Cardiac fibroblast (primary cell): ENCODE measurements around the gene APBA2.

Source experiments
- DNase-seq, 2 donors: peaks; one replicate each; pipeline versions ENCODE4 v3.0.0 to v3.0.0-alpha.2; 2010; ENCODE audit warnings: low read depth in 2 of 2
- H3K4me3 ChIP-seq, 2 donors: replicated peaks in 1 of 2; 1 replicate in 1 of 2; 2 replicates in 1 of 2; pipeline ENCODE4 v1.5.1; 2011; ENCODE audit warnings: low read depth in 2 of 2, low read length in 2 of 2, mild to moderate bottlenecking in 2 of 2, moderate library complexity in 1 of 2
- TF ChIP-seq, protein P1 (sequence below): IDR thresholded peaks from one replicate; pipeline ENCODE4 v1.5.1; 2011; ENCODE audit warnings: low read depth, mild to moderate bottlenecking, low read length, inconsistent platforms

The APBA2 gene

DNA sequence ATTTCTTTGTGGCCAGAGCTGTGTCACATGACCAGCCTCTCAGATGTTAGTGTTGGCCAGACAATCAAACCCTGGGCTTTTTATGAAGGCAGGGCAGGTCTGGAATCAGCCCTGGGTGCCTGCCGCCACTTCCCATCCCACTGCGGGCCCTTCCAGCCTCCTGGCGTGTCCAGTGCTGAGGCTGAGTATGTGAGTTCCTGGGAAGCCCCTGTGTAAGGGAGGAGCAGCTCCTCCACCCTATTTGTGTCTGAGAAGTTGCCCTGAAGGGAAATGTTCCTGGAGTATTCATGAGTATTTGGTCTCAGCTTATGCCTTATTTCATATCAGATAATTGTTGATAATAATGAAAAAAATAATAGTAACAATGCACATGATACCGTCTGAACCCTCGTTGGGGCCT is 193.7 kb downstream of the APBA2 start:
- TF ChIP-seq, protein P1, sequence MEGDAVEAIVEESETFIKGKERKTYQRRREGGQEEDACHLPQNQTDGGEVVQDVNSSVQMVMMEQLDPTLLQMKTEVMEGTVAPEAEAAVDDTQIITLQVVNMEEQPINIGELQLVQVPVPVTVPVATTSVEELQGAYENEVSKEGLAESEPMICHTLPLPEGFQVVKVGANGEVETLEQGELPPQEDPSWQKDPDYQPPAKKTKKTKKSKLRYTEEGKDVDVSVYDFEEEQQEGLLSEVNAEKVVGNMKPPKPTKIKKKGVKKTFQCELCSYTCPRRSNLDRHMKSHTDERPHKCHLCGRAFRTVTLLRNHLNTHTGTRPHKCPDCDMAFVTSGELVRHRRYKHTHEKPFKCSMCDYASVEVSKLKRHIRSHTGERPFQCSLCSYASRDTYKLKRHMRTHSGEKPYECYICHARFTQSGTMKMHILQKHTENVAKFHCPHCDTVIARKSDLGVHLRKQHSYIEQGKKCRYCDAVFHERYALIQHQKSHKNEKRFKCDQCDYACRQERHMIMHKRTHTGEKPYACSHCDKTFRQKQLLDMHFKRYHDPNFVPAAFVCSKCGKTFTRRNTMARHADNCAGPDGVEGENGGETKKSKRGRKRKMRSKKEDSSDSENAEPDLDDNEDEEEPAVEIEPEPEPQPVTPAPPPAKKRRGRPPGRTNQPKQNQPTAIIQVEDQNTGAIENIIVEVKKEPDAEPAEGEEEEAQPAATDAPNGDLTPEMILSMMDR = no peak
- DNase-seq = no peak
- no peak overlapping the region for H3K4me3 ChIP-seq

DNA sequence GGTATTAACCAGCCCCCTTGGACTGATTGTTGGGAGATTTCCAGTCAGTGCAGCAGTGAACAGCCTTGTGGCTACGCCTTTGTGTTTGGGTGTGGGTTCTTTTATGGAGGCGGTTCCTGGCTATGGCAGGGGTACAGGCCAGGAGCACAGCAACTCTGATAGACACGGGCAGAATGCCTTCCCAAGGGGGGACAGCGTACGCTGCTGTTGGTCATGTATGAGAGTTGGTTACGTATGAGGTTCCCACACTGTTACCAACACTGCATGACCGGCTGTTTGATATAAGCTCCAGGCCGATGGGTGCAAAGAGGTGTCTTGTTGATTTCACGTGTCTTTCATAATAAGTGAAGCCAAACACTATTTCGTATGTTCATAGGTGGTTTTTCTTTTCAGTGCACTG is 196.0 kb downstream of the APBA2 start:
- no peak overlapping the region for H3K4me3 ChIP-seq
- TF ChIP-seq, protein P1 = no peak

DNA sequence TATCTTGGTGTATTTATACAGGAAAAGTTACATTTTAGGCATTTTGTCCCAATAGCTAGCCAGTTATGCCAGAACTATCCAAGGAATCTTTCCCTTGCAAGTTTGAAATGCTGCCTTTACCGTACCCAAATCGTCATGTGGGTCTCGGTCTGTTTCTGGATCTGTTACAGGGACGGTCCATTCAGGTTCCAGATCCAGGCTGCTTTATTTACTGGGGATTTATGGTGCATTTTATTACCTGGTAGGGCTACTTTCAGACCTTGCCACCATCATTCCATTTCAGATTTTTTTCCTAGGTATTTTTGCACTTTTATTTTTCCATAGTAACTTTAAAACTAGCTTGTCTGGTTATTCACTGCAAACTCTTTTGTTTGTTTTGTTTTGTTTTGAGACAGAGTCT is 197.4 kb downstream of the APBA2 start:
- TF ChIP-seq, protein P1 = no peak
- H3K4me3 ChIP-seq = no peak overlapping the region
- DNase-seq = no peak

More for the DNA sequence above, 196.0 kb downstream of the APBA2 start:
- no peak for DNase-seq

DNA sequence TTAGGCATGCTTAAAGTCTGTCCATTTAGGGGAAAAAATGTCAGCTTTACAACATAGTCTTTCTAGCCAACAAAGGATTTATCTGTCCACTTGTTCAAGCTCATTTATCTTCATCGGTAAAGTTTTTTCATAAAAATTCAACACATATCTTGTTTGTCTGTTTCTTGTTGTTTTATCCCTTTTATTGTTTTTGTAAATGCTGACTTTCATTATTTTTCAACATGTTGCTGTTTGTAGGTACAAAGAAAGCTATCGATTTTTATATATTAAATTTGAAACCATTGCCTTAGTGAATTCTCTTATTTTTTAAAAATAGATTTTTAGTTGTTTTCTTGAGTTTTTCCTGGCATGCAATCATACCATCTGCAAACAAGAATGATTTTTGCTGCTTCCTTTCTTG is 198.1 kb downstream of the APBA2 start:
- H3K4me3 ChIP-seq = no peak overlapping the region
- TF ChIP-seq, protein P1 = no peak
- DNase-seq = no peak

DNA sequence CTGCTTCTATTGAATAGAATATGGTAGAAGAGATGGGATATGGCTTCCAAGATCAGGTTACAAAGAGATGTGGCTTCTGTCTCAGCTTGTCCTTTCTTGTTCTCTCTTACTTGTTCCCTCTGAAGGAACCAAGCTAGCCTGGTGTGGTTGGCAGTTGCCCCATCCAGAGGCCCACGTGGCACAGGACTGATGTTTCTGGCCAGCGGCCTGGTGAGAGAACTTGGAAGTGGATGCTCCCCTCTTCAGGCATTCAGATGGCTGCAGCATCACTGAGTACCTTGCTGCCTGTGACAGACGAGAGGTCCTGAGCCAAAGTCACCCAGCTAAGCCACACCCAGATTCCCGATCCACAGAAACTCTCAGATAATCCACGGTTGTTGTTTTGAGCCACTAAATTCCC is 200.2 kb downstream of the APBA2 start:
- no peak overlapping the region for H3K4me3 ChIP-seq
- no peak for DNase-seq
- TF ChIP-seq, protein P1 = no peak

DNA sequence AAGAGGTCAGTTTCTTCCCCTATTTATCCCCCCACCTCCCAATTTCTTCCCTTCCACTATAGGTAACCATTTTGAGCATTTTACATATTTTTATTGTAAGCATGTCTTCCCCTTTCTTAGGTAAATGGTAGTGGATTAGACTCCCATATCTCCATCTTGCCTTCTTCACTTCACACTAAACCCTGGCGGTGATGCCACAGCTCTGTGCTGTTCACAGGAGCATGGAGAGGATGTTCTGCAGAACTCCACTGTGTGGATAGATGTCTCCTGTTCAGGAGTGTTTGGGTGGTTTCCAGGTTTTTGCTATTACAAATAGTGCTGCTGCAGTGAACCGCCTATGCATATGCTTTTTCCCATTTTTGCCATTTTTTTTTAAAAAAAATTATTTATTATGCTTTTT is 201.1 kb downstream of the APBA2 start:
- TF ChIP-seq, protein P1 = no peak
- H3K4me3 ChIP-seq = no peak overlapping the region
- DNase-seq = no peak

DNA sequence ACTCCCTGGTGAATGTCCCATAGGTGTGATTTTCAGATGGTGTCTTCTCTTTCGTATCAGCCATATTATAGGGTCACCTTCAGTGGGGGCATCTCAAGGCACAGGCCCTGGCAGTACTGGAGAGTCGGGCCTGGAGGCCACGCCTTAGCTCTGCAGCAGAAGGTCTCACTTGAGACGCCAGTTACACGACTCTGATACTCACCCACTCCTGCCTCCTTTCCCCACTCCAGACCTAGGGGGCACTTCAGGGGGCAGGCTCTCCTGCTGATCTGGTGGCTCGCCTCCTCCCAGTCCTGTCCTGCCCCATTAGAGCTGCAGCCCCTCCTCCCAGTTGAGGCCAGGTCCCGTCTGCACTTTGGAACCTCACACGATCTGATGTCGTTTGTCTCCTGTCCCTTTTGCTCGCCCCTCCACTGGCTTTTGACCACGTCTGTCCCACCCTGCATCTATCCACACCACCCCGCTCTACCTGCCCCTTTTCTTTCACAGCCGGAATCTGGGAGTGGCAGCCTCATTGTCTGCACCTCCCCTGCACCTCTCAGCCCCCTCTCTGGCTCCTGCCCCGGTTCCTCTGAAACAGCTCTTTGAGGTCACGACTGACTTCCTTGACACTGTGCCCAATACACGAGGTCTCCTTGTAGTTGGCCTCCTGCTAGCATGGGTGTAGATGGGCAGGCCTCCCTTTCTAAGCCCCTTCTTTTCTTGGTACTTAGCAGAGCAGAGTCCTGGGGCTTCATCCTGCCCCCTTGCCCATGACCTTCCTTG is 201.9 kb downstream of the APBA2 start:
- H3K4me3 ChIP-seq = no peak overlapping the region
- TF ChIP-seq, protein P1 = no peak
- DNase-seq = no peak
